ENCODE measurements around the gene VIT. TPM values are rescaled to one million over a fixed set of nuclear protein-coding genes. Genes with fewer than 3 reads are reported as not detected.

VIT gene
- total RNA-seq: 0.46 and 0.66 TPM in 2 replicates

- DNase-seq (ENCODE audit: low read depth, low spot score): peak; percentile 7
These were observed at the start of gene VIT for GRCh38 chr2:36696533-36696932. Gene VIT (plus strand): TSS chr2:36696707. CDS start chr2:36716371, 19,664 bp downstream.

- no peak for DNase-seq (ENCODE audit: low read depth, low spot score)
These were observed 46.3 kb upstream of the VIT start for GRCh38 chr2:36650031-36650829.

- DNase-seq (ENCODE audit: low read depth, low spot score): no peak
These were observed 43.4 kb upstream of the VIT start for GRCh38 chr2:36653155-36653554.

- no peak for DNase-seq (ENCODE audit: low read depth, low spot score)
These were observed 42.4 kb upstream of the VIT start for GRCh38 chr2:36653967-36654694.

GRCh38 chr2:36655453-36655852 is 41.1 kb upstream of the VIT start:
- DNase-seq (ENCODE audit: low read depth, low spot score): peak; percentile 80

- no peak for DNase-seq (ENCODE audit: low read depth, low spot score)
These were observed 38.8 kb upstream of the VIT start for GRCh38 chr2:36657703-36658102.

- no peak for DNase-seq (ENCODE audit: low read depth, low spot score)
These were observed 38.2 kb upstream of the VIT start for GRCh38 chr2:36658277-36658748.

- DNase-seq (ENCODE audit: low read depth, low spot score): no peak
These were observed 37.3 kb upstream of the VIT start for GRCh38 chr2:36659218-36659617.

GRCh38 chr2:36659872-36660312 is 36.6 kb upstream of the VIT start:
- DNase-seq (ENCODE audit: low read depth, low spot score): no peak

- DNase-seq (ENCODE audit: low read depth, low spot score): no peak
These were observed 33.9 kb upstream of the VIT start for GRCh38 chr2:36662638-36663037.

GRCh38 chr2:36663295-36663694 is 33.2 kb upstream of the VIT start:
- DNase-seq (ENCODE audit: low read depth, low spot score): no peak

- DNase-seq (ENCODE audit: low read depth, low spot score): peak; percentile 51
These were observed 32.4 kb upstream of the VIT start for GRCh38 chr2:36663851-36664695.

- DNase-seq (ENCODE audit: low read depth, low spot score): no peak
These were observed 31.8 kb upstream of the VIT start for GRCh38 chr2:36664696-36665076.

- no peak for DNase-seq (ENCODE audit: low read depth, low spot score)
These were observed 28.6 kb upstream of the VIT start for GRCh38 chr2:36667931-36668330.

- no peak for DNase-seq (ENCODE audit: low read depth, low spot score)
These were observed 25.5 kb upstream of the VIT start for GRCh38 chr2:36670881-36671595.

- no peak for DNase-seq (ENCODE audit: low read depth, low spot score)
These were observed 24.8 kb upstream of the VIT start for GRCh38 chr2:36671731-36672130.

GRCh38 chr2:36672199-36672598 is 24.3 kb upstream of the VIT start:
- peak; percentile 30 for DNase-seq (ENCODE audit: low read depth, low spot score)

GRCh38 chr2:36675579-36676282 is 20.8 kb upstream of the VIT start:
- no peak for DNase-seq (ENCODE audit: low read depth, low spot score)

GRCh38 chr2:36676364-36676763 is 20.1 kb upstream of the VIT start:
- no peak for DNase-seq (ENCODE audit: low read depth, low spot score)

GRCh38 chr2:36677386-36677785 is 19.1 kb upstream of the VIT start:
- no peak for DNase-seq (ENCODE audit: low read depth, low spot score)
